HL-60 (cell line): Measurements from ENCODE around the gene MAPKAPK3.

Experiments
- DNase-seq, 2 experiments: peaks; one replicate each; pipeline ENCODE4 v3.0.0-alpha.2; 2010 to 2020; ENCODE audit warnings: low read depth in 1 of 2, low spot score in 1 of 2
- H3K27ac ChIP-seq: fragments of 250-450 bp; sonication (Bioruptor Pico); replicated peaks from 2 replicates; pipeline ENCODE4 v1.5.1; 2020; ENCODE audit warnings: mild to moderate bottlenecking, moderate library complexity
- H3K27me3 ChIP-seq: fragments of 250-450 bp; sonication (Bioruptor Pico); 2 replicates; pipeline ENCODE4 v1.5.1; 2021; ENCODE audit warnings: mild to moderate bottlenecking, moderate library complexity; ENCODE audit not compliant: insufficient read depth, poor library complexity, severe bottlenecking
- H3K4me3 ChIP-seq: replicated peaks from 2 replicates; pipeline ENCODE4 v1.5.1; 2011; ENCODE audit warnings: mild to moderate bottlenecking, control low read depth, low read length; ENCODE audit not compliant: insufficient read depth
- CTCF ChIP-seq: IDR thresholded peaks from one replicate; pipeline ENCODE4 v1.5.1; 2011; ENCODE audit warnings: low read length, control low read depth, inconsistent platforms; ENCODE audit not compliant: insufficient read depth
- GABPA ChIP-seq: IDR thresholded peaks from 2 replicates; pipeline ENCODE4 v1.6.1; 2012; ENCODE audit warnings: low read depth
- POLR2AphosphoS5 ChIP-seq: IDR thresholded peaks from 2 replicates; pipeline ENCODE4 v1.6.1; 2012; ENCODE audit warnings: low read depth
- REST ChIP-seq: IDR thresholded peaks from 2 replicates; pipeline ENCODE4 v1.6.1; 2012; ENCODE audit warnings: low read depth; ENCODE audit not compliant: insufficient replicate concordance
- SPI1 ChIP-seq: IDR thresholded peaks from 2 replicates; pipeline ENCODE4 v1.6.1; 2012; ENCODE audit warnings: low read depth, mild to moderate bottlenecking, borderline replicate concordance

Gene MAPKAPK3

GRCh38 chr3:50575372-50575771, 41.6 kb upstream of the MAPKAPK3 start:
- no peak for TF ChIP-seq CTCF
- no peak for TF ChIP-seq GABPA
- TF ChIP-seq SPI1 = no peak
- TF ChIP-seq REST = no peak
- no peak for TF ChIP-seq POLR2AphosphoS5
- Histone ChIP-seq H3K27ac (no peak overlapping the region), H3K4me3 (no peak overlapping the region), H3K27me3 (no peaks in the 10 kb centered on the region)
- DNase-seq = no peak

GRCh38 chr3:50577348-50577747, 39.6 kb upstream of the MAPKAPK3 start:
- TF ChIP-seq GABPA (no peak), CTCF (no peak), SPI1 (no peak), REST (no peak), POLR2AphosphoS5 (no peak)
- Histone ChIP-seq H3K4me3 (no peak overlapping the region), H3K27ac (no peak overlapping the region), H3K27me3 (no peaks in the 10 kb centered on the region)
- DNase-seq = no peak

- DNase-seq = no peak
- no peak overlapping the region for H3K4me3 ChIP-seq
- no peak overlapping the region for H3K27ac ChIP-seq
- H3K27me3 ChIP-seq = no peaks in the 10 kb centered on the region
- TF ChIP-seq SPI1 = no peak
- TF ChIP-seq CTCF = no peak
- no peak for TF ChIP-seq POLR2AphosphoS5
Observed at GRCh38 chr3:50580683-50581458, 36.1 kb upstream of the MAPKAPK3 start.

GRCh38 chr3:50581459-50581842, 35.5 kb upstream of the MAPKAPK3 start:
- TF ChIP-seq GABPA (no peak), REST (no peak), POLR2AphosphoS5 (no peak), CTCF (no peak), SPI1 (no peak)
- Histone ChIP-seq H3K27ac (no peak overlapping the region), H3K4me3 (no peak overlapping the region), H3K27me3 (no peaks in the 10 kb centered on the region)
- DNase-seq = no peak
